AG04449 (cell line): ENCODE results near the gene RADIL.

Experiments used
- CTCF ChIA-PET: fragments of 350-600 bp; formaldehyde crosslinking; extraction: SDS; loops from one replicate; lab custom pipeline; 2021; ENCODE audit warnings: antibody characterized with exemption; lab: Yijun Ruan, JAX
- POLR2A ChIA-PET: fragments of 400-600, 350-600 bp; formaldehyde crosslinking; extraction: SDS; loops from one replicate; lab custom pipeline; 2020; ENCODE audit warnings: antibody characterized with exemption, inconsistent platforms; lab: Yijun Ruan, JAX
- DNase-seq: peaks from one replicate; pipeline ENCODE4 v3.0.0-alpha.2; 2010; ENCODE audit warnings: low read depth, low spot score
- H3K4me3 ChIP-seq: 2 replicates; pipeline ENCODE4 v1.5.1; 2011; ENCODE audit warnings: low read depth, mild to moderate bottlenecking, control low read depth, low read length
- CTCF ChIP-seq: IDR thresholded peaks from one replicate; pipeline ENCODE4 v1.5.1; 2011; ENCODE audit warnings: mild to moderate bottlenecking, moderate library complexity, low read length, control low read depth, inconsistent platforms; ENCODE audit not compliant: insufficient read depth; ENCODE audit errors: missing control alignments

RADIL gene

GRCh38 chr7:4841007-4841784 lies 42.3 kb downstream of the RADIL start:
- CTCF ChIA-PET, result no interaction called here
- POLR2A ChIA-PET, result no interaction called here

GRCh38 chr7:4840079-4840501 lies 43.4 kb downstream of the RADIL start:
- no peak overlapping the region for H3K4me3 ChIP-seq
- ChIA-PET POLR2A (no interaction called here), CTCF (interaction anchor here (1.8 kb wide), 1 partner anchor 11 kb away, joined by 6 read pairs; no protein-coding TSS in a partner anchor)
- no peak for TF ChIP-seq CTCF
- DNase-seq, result no peak

More at GRCh38 chr7:4841007-4841784, 42.3 kb downstream of the RADIL start:
- no peak overlapping the region for H3K4me3 ChIP-seq
- no peak for DNase-seq
- no peak for TF ChIP-seq CTCF

GRCh38 chr7:4838626-4839334 lies 44.7 kb downstream of the RADIL start:
- no peak overlapping the region for H3K4me3 ChIP-seq
- ChIA-PET POLR2A (no interaction called here), CTCF (interaction anchor here (1.3 to 1.8 kb wide), 2 partner anchors 9 to 11 kb away, joined by 3 to 6 read pairs; no protein-coding TSS in a partner anchor)
- no peak for TF ChIP-seq CTCF
- no peak for DNase-seq

- CTCF ChIA-PET, result interaction anchor here (1.3 kb wide), 1 partner anchor 10 kb away, joined by 3 read pairs; no protein-coding TSS in a partner anchor
- no peak for DNase-seq
- no peak for TF ChIP-seq CTCF
- POLR2A ChIA-PET, result no interaction called here
- H3K4me3 ChIP-seq, result no peak overlapping the region
These were observed 45.5 kb downstream of the RADIL start for GRCh38 chr7:4837803-4838625.

GRCh38 chr7:4837041-4837802 lies 46.3 kb downstream of the RADIL start:
- CTCF ChIA-PET, result interaction anchor here (0.6 to 0.9 kb wide), 2 partner anchors 44 to 48 kb away, joined by 3 read pairs; no protein-coding TSS in a partner anchor
- TF ChIP-seq CTCF, result no peak
- DNase-seq, result no peak
- no peak overlapping the region for H3K4me3 ChIP-seq
- POLR2A ChIA-PET, result no interaction called here
